Stimulated activated CD4-positive, alpha-beta T cell treated with anti-CD3 and anti-CD28 coated beads, Interleukin-1b, Interleukin-23, amount 100 ng/mL, for 4 hours (primary cell): ENCODE measurements around the gene C4BPB.

ENCODE experiments used
- DNase-seq, 2 donors: peaks; one replicate each; pipeline ENCODE4 v3.0.0-alpha.2; 2020; ENCODE audit warnings: low read depth in 2 of 2

C4BPB gene

DNA sequence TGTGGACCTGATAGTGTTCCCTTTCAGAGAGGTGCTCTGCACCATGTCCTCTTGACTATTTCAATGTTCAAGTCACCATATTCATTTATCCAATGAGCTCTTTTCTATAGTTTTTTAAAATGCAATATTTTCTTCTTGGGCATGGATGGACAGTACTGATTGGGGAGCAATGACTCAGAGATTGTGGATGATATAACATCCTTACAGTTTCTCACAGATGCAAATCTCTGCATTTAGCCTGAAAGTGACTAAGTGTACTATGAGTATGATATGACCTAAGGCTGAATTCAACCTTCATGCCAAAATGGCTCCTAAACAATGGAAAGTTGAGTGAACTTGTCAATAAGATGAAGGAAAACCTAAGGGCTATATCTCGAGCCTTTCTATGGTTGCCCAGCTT is 51.9 kb downstream of the C4BPB start:
- DNase-seq = no peak

DNA sequence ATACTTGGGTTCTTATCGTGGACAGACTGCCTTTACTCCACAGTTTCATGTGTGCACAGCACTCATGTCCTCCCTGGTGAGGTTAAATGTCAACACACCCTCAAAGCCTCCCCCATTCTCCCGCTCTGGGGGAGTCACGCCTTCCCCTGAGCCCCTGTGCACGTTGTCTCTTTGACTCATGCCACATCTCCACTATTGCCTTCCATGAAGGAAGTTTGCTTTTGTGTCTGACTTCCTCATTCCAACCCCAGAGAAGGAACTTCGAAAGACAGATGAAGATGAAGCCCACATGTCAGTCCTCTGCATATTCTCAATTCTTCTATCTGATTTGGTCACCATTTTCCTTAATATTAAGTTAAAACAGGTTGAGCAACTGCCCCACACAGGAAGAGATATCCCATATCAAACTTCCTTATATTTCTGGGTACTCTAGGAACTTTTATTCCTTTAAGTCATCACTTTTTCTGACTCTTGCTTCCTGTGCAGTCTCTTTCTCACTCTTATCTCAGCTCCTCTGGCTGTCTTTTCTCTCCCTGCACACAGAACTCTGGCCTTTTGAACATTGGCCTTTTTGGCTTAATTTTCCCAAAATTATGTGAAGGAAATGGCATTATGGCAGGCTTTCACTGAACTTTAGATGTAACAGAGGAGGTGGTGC is 56.9 kb downstream of the C4BPB start:
- DNase-seq = no peak
